Activated CD8-positive, alpha-beta memory T cell treated with anti-CD3 and anti-CD28 coated beads, Interleukin-2, amount 50 U/mL, for 24 hours (primary cell): ENCODE measurements around the gene C17orf107.

Experiments used
- DNase-seq: peaks from one replicate; pipeline ENCODE4 v3.0.0-alpha.2; 2020; ENCODE audit errors: extremely low read depth

The C17orf107 gene

DNA sequence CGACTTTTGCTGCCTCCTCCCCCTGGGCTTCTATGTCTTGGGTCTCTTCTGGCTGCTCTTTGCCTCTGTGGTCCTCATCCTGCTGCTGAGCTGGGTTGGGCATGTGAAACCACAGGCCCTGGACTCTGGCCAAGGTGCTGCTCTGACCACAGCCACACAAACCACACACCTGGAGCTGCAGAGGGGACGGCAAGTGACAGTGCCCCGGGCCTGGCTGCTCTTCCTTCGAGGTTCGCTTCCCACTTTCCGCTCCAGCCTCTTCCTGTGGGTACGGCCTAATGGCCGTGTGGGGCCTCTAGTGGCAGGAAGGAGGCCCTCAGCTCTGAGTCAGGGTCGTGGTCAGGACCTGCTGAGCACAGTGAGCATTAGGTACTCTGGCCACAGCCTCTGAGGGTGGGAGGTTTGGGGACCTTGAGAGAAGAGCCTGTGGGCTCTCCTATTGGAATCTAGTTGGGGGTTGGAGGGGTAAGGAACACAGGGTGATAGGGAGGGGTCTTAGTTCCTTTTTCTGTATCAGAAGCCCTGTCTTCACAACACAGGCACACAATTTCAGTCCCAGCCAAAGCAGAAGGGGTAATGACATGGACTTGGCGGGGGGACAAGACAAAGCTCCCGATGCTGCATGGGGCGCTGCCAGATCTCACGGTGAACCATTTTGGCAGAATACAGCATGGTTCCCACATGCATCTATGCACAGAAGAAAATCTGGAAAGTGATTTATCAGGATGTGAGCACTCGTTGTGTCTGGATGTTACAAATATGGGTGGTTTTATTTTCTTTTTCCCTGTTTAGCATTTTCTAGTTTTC is 35.0 kb downstream of the C17orf107 start:
- DNase-seq = no peak

GRCh38 chr17:4935650-4936049 is 36.3 kb downstream of the C17orf107 start:
- DNase-seq = no peak

DNA sequence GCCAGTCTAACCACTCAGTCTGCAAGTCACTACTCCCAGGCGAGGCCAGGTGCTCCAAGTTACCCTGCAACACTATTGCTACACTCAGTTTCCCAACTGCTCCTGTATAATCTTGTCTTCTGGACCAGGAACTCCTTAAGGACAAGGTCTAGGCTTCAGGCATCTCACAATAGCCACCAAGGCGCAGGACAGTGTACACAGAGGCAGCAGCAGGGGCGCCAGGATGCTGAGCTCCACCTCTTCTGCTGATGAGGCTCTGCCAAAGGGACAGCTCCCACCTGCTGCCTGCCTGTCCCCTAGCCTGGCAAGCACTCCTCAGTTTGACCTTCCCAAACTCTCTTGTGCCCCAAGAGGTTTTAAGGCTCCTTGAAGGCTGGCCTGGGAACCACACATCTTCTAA is 37.1 kb downstream of the C17orf107 start:
- no peak for DNase-seq

DNA sequence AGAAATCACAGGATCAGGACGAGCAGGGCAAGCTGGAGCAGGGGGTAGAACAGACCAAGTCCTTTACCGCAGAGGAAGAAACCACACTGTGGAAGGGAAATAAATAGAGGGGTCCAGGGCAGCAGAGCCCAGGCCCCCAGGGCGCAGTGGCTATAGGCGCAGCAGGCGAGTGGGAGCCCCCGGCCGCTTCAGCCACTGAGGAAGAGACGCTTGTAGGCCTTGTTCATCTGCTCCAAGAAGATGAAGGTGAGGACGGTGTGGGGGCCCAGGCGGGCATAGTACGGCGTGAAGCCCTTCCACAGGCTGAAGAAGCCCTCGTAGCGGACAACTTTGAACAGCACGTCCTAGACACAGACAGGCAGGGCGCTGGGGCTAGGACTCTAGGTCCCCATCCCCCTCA is 38.2 kb downstream of the C17orf107 start:
- DNase-seq = no peak

- no peak for DNase-seq
Measured at GRCh38 chr17:4938069-4938491, 38.7 kb downstream of the C17orf107 start.

- no peak for DNase-seq
Measured at GRCh38 chr17:4938688-4939545, 39.6 kb downstream of the C17orf107 start.

GRCh38 chr17:4939546-4939795 is 40.1 kb downstream of the C17orf107 start:
- no peak for DNase-seq

DNA sequence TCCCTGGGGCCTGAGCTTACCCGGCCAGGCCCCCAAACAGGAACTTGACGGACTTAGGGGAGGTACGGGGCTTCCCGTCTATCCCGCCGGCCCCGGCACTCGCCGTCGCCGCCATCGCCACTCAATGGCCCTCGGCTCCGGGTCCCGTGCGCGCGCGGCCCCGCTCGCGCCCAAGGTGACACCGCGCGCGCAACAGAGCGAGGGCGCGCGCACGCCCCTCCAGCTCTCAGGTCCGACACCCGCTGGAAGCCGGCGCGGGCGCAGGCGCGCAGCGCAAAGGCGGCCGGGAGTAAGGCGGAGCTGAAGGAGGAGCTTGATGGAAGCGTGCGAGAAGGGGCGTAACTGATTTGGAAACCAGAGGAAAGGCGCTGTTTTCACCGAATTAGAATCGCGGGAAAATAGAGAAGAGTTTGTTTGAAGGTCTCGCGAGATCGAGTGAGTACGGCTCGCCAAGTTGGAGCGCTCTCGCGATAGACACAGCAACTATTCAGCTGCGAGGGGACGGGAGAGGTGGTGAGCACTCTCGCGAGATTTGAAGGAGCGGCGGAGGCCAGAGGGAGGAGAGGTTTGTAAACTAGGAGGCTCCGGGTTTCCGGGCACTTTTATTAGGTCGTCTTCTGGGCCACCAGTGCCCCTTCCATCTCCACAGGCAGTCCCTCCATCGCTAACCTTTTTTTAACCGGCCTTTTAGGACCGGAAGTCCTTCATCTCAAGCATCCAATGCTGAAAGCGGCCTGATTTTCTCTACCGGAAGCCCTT is 40.6 kb downstream of the C17orf107 start, which contains the start of the genes RNF167 and SLC25A11:
Gene RNF167, plus strand, starts transcription at position 473 of the 759 bp plus-strand sequence. CDS start 642 bp downstream, outside the sequence.
Gene SLC25A11, minus strand, starts transcription at position 251 of the 759 bp plus-strand sequence. Its CDS starts 136 bp downstream, at position 115.
- DNase-seq = peak; percentile 90

DNA sequence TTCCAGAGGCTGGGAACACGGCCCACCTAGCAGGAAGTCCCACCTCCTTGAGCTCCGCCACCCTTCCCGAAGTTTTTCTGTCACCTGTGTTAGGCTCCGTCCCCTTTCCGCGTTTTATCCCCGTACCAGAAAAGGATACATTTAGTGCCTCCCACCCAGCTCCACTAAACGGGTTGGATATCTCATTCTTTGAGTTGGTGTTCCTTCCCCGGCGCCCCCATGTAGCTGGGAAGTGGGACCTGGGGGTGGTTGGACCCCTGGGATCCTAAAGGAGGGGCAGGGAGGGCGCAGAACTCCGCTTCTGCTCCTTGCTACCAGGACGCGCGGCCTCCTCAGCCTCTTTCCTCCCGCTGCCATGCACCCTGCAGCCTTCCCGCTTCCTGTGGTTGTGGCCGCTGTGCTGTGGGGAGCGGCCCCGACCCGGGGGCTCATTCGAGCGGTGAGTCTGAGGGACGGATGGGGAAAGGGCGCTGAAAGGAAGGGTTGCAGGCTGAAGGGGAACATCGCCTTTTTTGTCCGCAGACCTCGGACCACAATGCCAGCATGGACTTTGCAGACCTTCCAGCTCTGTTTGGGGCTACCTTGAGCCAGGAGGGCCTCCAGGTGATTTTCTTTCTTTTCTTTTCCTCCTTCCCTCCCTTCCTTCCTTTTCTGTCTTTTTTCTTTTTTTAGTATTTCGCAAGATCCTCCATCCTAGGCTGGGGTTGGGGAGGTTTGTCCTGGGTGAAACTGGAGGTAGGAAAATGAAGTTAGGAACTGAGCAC is 41.4 kb downstream of the C17orf107 start:
- DNase-seq = no peak

- DNase-seq = no peak
Measured at GRCh38 chr17:4941319-4941610, 41.9 kb downstream of the C17orf107 start.

- no peak for DNase-seq
Measured at GRCh38 chr17:4942760-4943508, 43.6 kb downstream of the C17orf107 start.

DNA sequence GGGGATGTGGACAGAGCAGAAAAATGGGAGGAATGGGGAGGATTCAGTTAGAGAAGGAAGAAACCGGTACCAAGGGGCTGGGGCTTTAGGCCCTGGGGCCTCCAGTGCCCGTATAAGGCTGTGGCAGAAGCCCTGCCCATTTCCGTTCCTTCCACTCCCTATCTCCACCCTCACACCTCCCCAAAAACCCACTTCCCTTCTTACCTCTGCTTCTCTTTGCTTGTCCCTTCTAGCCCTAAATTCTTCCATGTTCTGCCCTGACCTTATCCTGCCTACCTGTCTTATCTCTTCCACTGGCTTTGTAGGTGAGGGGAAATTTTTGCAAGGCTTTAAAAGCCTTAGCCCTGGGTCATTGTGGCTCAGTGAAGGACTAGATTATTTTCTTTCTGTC is 44.8 kb downstream of the C17orf107 start:
- DNase-seq = no peak

DNA sequence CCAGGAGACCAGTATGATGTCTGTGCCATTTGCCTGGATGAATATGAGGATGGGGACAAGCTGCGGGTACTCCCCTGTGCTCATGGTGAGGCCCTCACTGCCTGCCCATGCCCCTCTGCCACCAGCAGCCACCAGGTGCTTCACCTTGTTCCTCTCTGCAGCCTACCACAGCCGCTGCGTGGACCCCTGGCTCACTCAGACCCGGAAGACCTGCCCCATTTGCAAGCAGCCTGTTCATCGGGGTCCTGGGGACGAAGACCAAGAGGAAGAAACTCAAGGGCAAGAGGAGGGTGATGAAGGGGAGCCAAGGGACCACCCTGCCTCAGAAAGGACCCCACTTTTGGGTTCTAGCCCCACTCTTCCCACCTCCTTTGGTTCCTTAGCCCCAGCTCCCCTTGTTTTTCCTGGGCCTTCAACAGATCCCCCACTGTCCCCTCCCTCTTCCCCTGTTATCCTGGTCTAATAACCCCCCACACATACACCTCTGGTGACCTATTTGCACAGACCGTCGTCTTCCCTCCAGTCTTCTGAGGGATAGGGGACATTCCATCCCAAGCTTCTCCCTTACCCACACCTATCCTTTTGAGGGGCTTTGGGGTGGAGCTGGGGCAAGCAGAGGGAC is 45.3 kb downstream of the C17orf107 start:
- no peak for DNase-seq

DNA sequence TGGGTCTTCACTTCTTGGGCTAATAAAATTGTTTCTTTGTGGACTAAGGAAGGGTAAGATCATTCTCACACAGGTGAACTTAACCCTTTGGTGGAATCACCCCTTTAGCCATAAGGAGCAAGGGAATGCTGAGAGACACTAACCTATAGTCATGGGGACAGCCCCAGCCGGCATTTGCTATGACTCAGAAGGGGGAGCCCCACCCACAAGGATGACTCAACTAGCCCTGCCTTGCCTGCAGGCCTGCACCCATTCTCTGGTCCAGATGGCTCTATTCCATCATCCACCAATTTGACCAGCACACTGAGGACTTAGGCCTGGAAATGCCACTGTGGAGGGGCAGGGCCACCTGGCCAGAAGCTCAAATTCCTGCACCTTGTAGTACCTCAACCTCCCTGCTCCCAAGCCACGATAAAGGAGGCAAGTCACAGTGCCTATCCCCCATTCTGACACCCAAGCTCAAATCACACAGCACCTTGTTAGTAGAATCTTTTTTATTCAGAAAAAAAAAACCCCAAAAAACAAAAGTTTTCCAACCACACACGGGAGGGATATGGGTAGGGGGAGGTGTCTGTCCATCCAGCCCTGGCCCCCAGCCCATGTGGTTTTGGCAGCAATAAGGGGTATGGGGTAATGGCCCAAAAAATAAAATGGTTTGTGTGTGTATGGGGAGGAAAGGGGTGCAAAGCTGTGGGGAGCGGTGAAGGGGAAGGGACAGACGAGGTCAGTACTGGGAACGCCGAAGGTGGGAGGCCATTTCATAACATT is 46.0 kb downstream of the C17orf107 start:
- DNase-seq = peak; percentile 77

DNA sequence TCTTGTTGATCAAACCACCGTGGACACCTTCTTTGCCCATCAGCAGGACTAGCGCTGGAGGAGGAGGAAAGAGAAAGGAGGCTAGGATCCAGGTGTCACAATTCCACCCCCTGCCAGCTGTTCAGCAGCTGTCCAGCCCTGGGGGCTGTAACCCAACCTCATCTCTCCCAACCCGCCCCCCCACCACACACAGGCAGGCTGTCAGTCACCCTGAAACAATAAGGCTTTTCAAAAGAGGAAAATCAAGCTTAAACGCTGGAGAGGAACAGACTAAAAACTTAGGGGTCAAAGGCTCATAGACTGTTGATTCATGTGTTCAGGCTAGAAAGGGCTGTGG is 46.6 kb downstream of the C17orf107 start:
- no peak for DNase-seq

DNA sequence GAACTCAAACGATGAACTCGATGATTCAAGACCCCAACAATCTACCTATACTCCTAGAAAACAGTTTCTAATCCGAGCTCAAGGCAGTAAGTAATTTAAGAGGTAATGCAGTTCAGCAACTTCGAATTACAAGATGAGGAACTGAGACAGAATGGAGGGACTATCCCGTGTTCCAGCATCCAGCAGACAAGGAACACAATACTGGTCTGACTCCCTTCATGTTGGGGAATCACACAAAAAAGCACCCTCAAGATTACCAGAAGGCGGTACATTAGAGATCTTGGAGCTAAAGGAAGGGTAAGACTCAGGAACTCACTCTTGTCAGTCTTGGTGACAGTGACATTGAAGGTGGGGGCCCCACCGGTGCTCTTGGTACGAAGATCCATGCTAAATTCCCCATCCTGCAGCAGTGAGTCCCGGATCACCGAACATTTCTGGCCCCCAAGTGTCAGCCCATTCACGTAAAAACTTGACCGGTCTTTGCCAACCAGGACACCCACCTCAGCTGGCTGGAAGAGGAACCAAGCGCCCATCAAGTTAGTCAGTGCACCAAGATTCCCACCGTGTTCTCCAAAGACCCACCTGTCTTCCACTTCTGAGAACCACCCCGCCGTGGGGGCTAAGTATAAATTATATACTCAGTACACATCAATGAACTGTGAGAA is 47.1 kb downstream of the C17orf107 start:
- no peak for DNase-seq

- no peak for DNase-seq
Measured at GRCh38 chr17:4947010-4947410, 47.7 kb downstream of the C17orf107 start.

DNA sequence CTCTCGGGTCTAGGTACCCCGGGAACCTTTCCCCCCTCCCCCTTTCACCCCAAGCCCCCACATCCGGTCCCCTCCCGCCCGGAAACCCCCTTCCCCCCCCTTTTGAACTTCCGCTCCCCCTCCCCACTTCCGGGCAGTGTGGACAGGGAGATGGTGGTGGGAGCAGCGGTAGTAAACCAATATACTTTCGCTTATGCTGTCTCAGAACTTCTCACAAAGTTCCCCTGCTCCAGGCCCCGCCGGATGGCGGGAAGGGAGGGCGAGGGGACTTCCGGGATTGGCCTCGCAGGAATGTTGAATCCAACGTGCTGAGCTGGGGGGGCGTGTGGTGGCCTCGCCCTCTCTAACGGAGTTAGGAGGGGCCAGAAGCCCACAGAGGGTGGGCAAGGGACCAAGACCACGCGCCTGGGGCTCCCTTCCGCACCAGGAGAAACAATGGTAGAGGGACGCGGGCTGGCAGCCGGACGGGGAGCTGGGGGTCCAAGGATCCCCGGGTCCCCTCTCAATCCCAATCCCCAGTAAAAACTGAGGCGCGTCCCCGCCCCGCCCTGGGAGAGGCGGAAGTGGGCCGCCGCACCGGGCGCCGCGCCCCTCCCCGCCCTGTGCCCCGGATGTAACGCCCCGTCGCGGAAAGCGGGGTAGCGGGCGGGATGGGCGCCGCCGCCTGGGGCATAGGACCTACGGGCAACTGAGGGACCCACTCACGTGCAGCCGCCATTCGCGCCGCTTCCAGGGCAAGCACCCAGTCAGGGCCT is 48.3 kb downstream of the C17orf107 start:
- no peak for DNase-seq
